ENCODE results near the gene AHCY. TPM values are rescaled to one million over a fixed set of nuclear protein-coding genes. Genes with fewer than 3 reads are reported as not detected.
"Not testable (repeated sequence)": the region's sequence is repeated elsewhere in the genome, so short reads cannot be mapped to it uniquely, and the experiment has no call there.

The AHCY gene
- total and polyA plus RNA-seq, 2 experiments from 2014 or later, result 115 to 263 TPM

DNA sequence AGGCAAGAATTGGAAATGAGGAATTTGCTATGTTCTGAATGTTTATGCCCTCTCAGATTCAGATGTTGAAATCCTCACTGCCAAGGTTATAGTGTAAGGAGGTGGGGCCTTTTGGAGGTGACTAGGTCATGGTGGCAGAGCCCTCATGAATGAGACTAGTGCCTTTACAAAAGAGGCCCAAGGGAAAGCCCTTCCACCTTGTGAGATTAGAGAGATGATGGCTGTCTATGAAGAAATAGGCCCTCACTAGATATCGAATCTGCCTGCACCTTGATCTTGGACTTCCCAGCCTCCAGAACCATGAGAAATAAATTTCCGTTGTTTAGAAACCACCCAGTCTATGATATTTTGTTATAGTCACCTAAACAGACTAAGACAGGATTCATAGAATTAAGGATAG, 51.5 kb downstream of the AHCY start:
- H3K4me1 ChIP-seq (ENCODE audit: low read depth), result peaks cover 12% of the 10 kb centered on the region
- no peaks in the 10 kb centered on the region for H3K27me3 ChIP-seq
- no peak for DNase-seq (ENCODE audit: low read depth in 1 of 2, low spot score in 1 of 2)
- no peaks in the 10 kb centered on the region for H3K9me3 ChIP-seq (ENCODE audit: low read depth)
- no peak overlapping the region for H3K4me3 ChIP-seq
- H3K36me3 ChIP-seq, result no peaks in the 10 kb centered on the region
- peak overlapping the region; percentile 73 for H3K27ac ChIP-seq
- TF ChIP-seq, protein P1, sequence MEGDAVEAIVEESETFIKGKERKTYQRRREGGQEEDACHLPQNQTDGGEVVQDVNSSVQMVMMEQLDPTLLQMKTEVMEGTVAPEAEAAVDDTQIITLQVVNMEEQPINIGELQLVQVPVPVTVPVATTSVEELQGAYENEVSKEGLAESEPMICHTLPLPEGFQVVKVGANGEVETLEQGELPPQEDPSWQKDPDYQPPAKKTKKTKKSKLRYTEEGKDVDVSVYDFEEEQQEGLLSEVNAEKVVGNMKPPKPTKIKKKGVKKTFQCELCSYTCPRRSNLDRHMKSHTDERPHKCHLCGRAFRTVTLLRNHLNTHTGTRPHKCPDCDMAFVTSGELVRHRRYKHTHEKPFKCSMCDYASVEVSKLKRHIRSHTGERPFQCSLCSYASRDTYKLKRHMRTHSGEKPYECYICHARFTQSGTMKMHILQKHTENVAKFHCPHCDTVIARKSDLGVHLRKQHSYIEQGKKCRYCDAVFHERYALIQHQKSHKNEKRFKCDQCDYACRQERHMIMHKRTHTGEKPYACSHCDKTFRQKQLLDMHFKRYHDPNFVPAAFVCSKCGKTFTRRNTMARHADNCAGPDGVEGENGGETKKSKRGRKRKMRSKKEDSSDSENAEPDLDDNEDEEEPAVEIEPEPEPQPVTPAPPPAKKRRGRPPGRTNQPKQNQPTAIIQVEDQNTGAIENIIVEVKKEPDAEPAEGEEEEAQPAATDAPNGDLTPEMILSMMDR (IDR thresholded peaks at IDR 0.05; ENCODE audit: low read depth, low read length), result no peak

DNA sequence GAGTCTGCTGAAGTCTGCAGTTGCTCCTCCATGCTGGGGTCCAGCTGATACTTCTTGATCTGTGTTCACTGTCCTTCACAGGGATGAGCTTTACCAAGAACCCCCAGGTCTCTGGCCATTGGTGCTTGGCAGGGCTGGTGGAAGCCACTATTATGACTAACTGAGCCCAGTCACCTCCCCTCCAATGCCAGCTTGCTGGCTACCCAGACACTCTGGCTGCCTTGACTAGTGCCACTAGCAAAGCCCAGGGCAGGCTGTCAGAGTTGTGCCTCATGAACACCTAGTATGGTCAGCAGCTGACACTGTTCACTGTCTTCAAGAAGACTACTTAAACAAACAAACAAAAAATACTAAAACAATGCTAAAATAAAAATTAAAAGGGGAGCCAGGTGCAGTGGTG, 53.1 kb downstream of the AHCY start:
- Histone ChIP-seq H3K4me1 (ENCODE audit: low read depth) (peaks cover 12% of the 10 kb centered on the region), H3K36me3 (no peaks in the 10 kb centered on the region), H3K9me3 (ENCODE audit: low read depth) (no peaks in the 10 kb centered on the region), H3K27ac (peak overlapping the region; percentile 57), H3K4me3 (no peak overlapping the region), H3K27me3 (no peaks in the 10 kb centered on the region)
- TF ChIP-seq, protein P1 (IDR thresholded peaks at IDR 0.05; ENCODE audit: low read depth, low read length), result no peak
- no peak for DNase-seq (ENCODE audit: low read depth in 1 of 2, low spot score in 1 of 2)

DNA sequence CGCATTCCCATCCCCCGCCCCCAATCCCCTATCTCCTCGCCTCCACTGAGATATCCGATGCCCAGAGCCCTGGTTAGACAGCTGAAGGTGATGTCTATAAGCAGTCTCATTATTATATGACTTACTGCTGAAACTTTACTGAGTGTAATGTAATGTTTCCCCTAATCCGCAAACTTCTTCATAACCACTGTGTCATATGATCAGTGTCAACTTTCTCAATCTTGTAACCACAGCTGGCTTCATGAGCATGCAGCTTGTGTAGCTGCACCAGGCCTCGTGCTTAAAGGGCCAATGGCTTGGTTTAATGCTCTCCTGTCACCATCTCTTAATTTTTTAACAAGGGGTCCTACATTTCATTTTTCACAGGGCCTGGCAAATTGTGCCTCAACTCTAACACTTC, 53.9 kb downstream of the AHCY start:
- H3K36me3 ChIP-seq, result no peaks in the 10 kb centered on the region
- TF ChIP-seq, protein P1 (IDR thresholded peaks at IDR 0.05; ENCODE audit: low read depth, low read length), result no peak
- H3K27me3 ChIP-seq, result no peaks in the 10 kb centered on the region
- H3K4me1 ChIP-seq (ENCODE audit: low read depth), result peaks cover 12% of the 10 kb centered on the region
- no peaks in the 10 kb centered on the region for H3K9me3 ChIP-seq (ENCODE audit: low read depth)
- H3K4me3 ChIP-seq, result no peak overlapping the region
- DNase-seq (ENCODE audit: low read depth in 1 of 2, low spot score in 1 of 2), result peak in 1 of 2 donors; percentile 72
- H3K27ac ChIP-seq, result peak overlapping the region; percentile 57

DNA sequence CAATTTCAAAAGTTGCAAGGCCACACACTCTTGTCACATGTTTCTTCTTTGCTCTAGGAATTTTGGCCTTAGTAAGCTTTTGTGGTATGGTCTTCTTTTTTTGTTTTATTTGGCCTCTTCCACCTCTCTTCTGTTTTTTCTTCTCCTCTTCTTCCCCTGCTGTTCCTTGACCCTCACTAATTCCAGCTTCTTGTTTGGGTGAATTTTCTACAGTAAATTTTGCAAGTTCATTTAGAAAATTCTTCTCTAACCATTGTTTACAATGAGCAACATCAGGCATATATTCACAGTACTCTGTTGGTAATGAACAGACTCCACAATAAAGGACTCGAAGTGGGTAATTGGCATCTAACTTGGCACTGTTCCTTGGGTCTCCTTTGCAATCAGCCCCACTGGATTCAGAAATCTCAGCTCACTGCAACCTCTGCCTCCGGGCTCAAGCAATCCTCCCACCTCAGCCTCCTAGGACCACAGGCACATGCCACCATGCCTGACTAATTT, 57.0 kb downstream of the AHCY start:
- no peak overlapping the region for H3K4me3 ChIP-seq
- H3K27me3 ChIP-seq, result no peaks in the 10 kb centered on the region
- H3K4me1 ChIP-seq (ENCODE audit: low read depth), result peaks cover 5% of the 10 kb centered on the region
- no peak for DNase-seq (ENCODE audit: low read depth in 1 of 2, low spot score in 1 of 2)
- TF ChIP-seq, protein P1 (IDR thresholded peaks at IDR 0.05; ENCODE audit: low read depth, low read length), result no peak
- no peaks in the 10 kb centered on the region for H3K36me3 ChIP-seq
- no peaks in the 10 kb centered on the region for H3K9me3 ChIP-seq (ENCODE audit: low read depth)
- no peak overlapping the region for H3K27ac ChIP-seq

DNA sequence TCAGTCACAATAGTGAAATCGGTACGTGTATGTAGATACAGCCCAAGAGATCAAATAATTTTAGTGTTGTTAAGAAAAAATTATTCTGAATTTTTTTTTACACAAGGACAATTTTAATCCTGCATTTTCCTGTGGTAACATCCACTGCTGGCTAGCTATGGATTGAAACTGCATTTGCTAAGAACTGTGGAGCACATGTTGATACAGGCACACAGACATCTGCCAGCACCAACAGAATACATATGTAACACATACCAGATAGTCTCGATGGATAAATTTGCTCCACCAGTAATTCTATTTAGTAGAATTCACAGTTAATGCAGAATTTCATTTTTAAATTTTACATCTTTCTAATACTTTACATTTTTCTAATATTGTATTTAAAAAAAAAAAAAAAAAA, 59.8 kb downstream of the AHCY start:
- Histone ChIP-seq H3K4me3 (no peak overlapping the region), H3K36me3 (no peaks in the 10 kb centered on the region), H3K4me1 (ENCODE audit: low read depth) (no peaks in the 10 kb centered on the region), H3K27me3 (no peaks in the 10 kb centered on the region), H3K27ac (no peak overlapping the region), H3K9me3 (ENCODE audit: low read depth) (no peaks in the 10 kb centered on the region)
- no peak for DNase-seq (ENCODE audit: low read depth in 1 of 2, low spot score in 1 of 2)
- TF ChIP-seq, protein P1 (IDR thresholded peaks at IDR 0.05; ENCODE audit: low read depth, low read length), result no peak

DNA sequence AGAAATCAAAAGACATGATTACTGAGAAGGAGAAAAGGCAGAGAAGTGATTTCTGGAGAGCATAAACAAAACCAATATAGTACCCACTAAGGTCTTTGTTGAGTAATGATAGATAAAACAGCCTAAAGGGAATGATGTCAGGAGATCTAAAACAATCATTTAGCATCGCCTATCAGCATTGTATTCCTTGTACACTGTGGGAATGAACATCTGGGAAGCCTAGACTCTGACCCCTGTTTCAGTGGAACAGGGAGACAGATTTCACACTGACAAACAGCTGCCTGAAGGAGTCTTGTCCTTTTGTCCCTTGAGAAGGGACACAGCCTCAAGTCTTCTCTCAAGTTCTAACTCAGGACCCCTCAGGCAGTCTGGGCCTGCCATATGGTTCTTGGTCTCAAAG, 60.3 kb downstream of the AHCY start:
- Histone ChIP-seq H3K36me3 (no peaks in the 10 kb centered on the region), H3K4me1 (ENCODE audit: low read depth) (no peaks in the 10 kb centered on the region), H3K27ac (no peak overlapping the region), H3K4me3 (no peak overlapping the region), H3K27me3 (no peaks in the 10 kb centered on the region), H3K9me3 (ENCODE audit: low read depth) (no peaks in the 10 kb centered on the region)
- TF ChIP-seq, protein P1 (IDR thresholded peaks at IDR 0.05; ENCODE audit: low read depth, low read length), result no peak
- DNase-seq (ENCODE audit: low read depth in 1 of 2, low spot score in 1 of 2), result no peak

DNA sequence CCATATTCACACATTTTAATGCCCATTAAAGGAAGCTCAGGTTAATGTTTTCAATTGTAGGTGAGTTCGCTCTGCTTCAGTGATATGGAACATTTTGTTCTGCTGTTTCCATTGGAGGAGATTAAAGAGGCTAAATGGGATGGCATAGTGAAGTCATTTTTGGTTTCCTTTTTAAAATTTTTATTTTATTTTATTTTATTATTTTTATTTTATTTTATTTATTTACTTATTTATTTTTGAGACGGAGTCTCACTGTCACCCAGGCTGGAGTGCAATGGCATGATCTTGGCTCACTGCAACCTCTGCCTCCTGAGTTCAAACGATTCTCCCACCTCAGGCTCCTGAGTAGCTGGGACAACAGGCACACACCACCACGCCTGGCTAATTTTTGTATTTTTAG, 61.1 kb downstream of the AHCY start:
- H3K4me3 ChIP-seq; H3K27me3 ChIP-seq; DNase-seq (ENCODE audit: low read depth in 1 of 2, low spot score in 1 of 2); H3K27ac ChIP-seq; H3K9me3 ChIP-seq (ENCODE audit: low read depth); H3K36me3 ChIP-seq; H3K4me1 ChIP-seq (ENCODE audit: low read depth): not testable (repeated sequence)

Measured in cardiac muscle cell (in vitro differentiated cells and primary cell).